NCI-H226 (cell line): Measurements from ENCODE around the gene VSIG10L.

ENCODE experiments used
- DNase-seq: peaks from one replicate; pipeline ENCODE4 v3.0.0-alpha.2; 2015

The VSIG10L gene

GRCh38 chr19:51337861-51338562 lies 3.9 kb downstream of the VSIG10L start:
- DNase-seq: no peak

DNA sequence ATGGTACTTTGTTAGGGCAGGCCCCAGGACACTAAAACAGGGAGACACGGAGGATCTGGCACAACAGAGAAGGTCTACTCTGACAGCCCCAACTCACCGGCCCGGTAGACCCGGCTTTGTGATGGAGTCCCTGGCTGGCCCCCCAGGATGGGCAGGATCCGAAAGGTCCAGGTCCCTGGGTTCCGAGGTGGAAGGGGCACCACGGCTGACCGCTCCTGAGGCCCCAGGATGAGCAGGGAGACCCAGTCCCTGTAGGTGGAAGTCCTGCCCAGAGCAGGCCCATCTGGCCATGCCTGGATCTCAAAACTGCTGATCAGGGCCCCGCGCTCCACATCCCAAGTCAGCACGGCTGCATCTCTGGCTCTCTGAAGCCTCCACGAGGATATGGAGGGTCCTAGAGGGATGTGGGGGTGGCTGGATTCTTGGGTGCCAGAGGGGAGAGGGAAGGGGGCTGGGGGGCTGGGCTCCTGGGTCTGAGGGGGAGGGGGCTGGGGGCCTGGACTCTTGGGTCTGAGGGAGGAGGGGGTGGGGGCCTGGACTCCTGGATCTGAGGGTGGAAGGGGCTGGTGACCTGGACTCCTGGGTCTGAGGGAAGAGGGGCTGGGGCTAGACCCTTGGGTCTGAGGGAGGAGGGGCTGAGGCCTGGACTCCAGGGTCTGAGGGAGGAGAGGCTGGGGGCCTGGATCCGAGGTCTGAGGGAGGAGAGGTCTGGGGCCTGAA lies 4.6 kb downstream of the VSIG10L start:
- no peak for DNase-seq

DNA sequence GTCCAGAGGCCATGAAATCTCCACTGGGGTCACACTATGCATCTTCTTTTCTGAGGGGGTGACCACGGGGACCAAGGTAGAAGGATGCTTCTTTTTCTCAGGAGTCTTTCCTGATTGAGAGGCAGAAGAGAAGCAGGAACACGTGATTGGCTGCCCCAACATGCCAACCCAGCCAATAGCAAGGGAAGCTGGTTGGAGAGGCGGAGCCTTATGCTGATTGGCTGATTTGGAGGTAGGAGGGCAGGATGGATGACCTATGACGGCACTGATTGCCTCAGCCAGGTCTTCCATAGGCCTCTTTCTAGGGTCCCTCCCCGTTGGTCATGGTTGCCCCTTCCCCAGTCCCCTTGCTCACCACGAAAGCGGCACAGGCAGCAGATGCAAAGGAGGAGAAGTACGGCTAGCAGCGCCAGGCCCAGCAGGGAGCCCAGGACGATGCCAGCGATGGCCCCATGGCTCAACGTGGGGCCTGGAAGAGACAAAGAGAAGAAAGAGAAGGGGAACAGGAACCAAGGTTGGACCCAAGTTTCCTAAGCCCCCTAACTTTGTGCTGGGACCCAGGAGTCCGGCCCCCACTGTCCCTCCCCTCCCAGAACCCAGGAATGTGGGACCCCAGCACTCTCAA lies 8.0 kb downstream of the VSIG10L start:
- no peak for DNase-seq

- DNase-seq: no peak
Measured at GRCh38 chr19:51331716-51332115, 10.2 kb downstream of the VSIG10L start.

DNA sequence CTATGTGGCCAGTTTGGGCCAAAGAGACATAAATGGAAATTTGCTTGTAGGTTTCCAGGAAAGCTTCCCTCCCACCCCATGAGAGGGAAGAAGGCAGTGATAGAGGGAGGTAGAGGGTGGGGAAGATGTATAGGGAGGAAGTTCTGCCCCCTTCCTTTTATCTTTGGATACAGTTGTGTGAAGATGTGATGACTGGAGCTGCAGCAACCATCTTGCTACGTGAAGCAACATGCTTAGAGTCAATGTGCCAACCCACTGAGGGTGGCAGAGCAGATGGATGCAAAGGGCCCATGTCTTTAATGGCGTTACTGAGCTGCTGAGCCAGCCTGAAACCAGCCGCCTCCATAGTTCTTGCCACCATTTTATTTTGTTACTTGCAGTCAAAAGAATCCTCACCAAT lies 10.7 kb downstream of the VSIG10L start:
- DNase-seq: no peak

- no peak for DNase-seq
Measured at GRCh38 chr19:51330366-51330765, 11.6 kb downstream of the VSIG10L start.

DNA sequence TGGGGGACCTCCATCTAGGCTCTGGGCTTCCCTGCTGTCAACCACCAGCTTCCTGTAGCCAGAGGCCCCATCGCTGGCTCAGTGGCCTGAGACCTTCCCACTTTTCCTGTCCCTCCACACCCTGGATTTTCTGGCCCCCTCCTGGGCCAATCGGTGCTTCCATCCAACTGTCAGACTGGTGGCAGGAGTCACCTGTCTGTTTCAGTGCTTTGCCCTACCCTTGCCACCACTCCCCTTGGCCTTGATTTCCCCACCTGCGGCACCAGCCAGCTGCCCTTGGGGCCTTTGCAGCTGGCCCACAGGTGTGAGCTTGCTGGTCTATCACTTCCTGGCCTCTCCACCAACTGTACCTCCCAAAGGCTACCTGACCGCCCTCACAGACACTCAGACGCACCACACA lies 12.5 kb downstream of the VSIG10L start:
- DNase-seq: no peak

- DNase-seq: no peak
Measured at GRCh38 chr19:51327066-51328001, 14.6 kb downstream of the VSIG10L start.

- DNase-seq: no peak
Measured at GRCh38 chr19:51326216-51327065, 15.5 kb downstream of the VSIG10L start.

DNA sequence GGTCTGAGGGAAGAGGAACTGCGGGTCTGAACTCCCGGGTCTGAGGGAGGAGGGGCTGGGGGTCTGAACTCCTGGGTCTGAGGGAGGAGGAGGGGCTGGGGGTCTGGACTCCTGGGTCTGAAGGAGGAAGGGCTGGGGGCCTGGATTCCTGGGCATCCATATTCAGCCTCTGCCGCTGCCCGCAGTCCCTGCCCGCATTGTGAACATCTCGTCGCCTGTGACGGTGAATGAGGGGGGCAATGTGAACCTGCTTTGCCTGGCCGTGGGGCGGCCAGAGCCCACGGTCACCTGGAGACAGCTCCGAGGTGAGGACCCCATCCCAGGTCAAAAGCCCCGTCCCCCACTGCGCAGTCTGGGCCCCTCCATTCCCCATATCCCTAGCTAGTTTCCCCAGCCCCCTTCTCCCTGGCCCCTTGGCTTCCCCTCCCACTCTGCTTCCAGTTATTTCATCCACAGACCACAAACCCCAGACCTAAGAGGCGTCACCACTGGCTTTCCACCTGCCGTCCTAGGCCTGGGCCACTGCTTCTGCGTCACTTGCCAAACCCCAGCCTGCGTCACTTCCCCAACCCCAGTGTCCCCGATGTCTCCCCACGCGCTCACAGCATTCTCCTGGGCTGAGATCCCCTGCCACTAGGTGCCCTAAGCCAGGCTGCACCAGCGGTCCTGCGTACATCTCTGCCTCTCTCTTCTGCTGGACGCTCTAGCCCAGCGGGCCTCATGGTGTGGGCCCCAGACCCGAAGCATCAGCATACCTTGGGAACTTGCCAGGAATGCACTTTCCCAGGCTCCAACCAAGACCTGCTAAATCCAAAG lies 16.6 kb downstream of the VSIG10L start:
- DNase-seq: no peak

- DNase-seq: no peak
Measured at GRCh38 chr19:51324167-51324481, 17.8 kb downstream of the VSIG10L start.

GRCh38 chr19:51323481-51324166 lies 18.3 kb downstream of the VSIG10L start:
- no peak for DNase-seq

DNA sequence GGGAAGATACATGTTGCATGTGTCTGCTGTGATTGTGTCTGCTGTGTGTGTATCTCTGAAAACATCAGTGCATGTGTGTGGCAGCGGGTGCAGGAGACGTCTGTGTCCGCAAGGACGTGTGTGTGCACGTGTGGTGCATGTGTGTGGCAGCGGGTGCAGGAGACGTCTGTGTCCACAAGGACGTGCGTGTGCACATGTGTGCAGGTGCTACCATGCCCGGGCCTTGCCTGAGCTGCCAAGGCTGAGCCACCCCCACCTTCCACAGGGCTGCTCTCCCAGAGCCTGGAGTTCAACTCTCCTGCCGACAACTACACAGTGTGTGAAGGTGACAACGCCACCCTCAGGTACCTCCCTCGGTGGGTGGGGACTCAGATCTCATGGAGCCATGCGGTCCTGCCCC lies 20.1 kb downstream of the VSIG10L start:
- no peak for DNase-seq

- DNase-seq: no peak
Measured at GRCh38 chr19:51320280-51320657, 21.7 kb downstream of the VSIG10L start.

DNA sequence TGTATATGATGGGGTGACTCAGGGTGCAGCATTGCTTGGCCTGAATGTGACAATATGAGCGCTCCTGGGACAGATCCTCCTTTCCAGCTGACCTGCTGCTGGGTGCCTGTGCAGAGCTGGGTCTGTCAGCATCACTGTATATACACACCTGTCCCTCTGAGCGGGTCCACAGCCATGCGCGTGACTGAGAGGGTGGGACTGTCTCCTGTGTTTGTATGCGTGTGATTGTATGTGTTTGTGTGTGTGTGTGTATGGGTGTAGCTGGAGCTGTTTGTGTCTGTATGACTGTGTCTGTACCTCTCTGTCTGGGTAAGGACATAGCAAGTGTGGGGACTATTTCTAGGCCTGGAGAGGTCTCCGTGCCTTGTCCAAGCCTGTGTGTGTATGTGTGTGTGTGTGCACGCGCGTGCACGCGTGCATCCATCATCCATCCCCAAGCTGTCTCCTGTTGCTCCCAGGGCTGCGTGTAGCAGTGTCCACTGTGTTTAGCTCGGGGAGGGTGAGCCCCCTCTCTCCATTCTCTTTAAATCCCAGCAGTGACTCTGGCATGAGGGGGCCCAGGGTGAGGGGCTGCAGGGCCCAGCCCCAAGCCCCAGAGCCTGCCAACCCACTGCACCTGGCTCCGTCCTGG lies 22.2 kb downstream of the VSIG10L start:
- no peak for DNase-seq

GRCh38 chr19:51318687-51319648 lies 23.0 kb downstream of the VSIG10L start:
- no peak for DNase-seq

- DNase-seq: no peak
Measured at GRCh38 chr19:51317968-51318367, 24.0 kb downstream of the VSIG10L start.

- DNase-seq: peak; percentile 66
Measured at GRCh38 chr19:51317376-51317775, 24.6 kb downstream of the VSIG10L start.

DNA sequence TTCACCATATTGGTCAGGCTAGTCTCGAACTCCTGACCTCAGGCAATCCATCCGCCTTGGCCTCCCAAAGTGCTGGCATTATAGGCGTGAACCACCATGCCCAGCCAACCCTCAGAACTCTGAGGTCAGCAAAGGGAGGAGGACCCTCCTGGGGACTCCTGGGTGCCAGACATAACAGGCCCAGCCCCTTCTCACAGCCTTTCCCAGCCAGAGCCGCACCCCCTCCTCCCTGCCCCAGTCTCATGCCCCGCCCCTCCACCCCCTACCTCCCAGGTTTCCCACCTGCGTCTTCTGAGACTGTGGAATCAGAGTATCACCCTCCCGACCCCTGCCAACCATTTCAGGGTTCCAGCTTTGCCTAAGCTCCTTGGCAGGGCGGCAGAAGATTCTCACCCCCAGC lies 25.3 kb downstream of the VSIG10L start:
- DNase-seq: no peak
